Osteoblast (primary cell): Measurements from ENCODE around the gene RFXAP. TPM values are rescaled to one million over a fixed set of nuclear protein-coding genes. Genes with fewer than 3 reads are reported as not detected.

Source experiments
- DNase-seq: peaks from one replicate; pipeline ENCODE4 v3.0.0; 2011; ENCODE audit warnings: low spot score, mixed read lengths; ENCODE audit not compliant: insufficient read length; ENCODE audit errors: missing footprints
- H2AFZ ChIP-seq: 2 replicates; pipeline ENCODE4 v1.6.0; 2011; ENCODE audit warnings: mild to moderate bottlenecking, low read length
- H3K27ac ChIP-seq: 2 replicates; pipeline ENCODE4 v1.5.1; 2011; ENCODE audit warnings: mild to moderate bottlenecking, low read depth, low read length, moderate library complexity
- H3K27me3 ChIP-seq: 2 replicates; pipeline ENCODE4 v1.6.0; 2012; ENCODE audit warnings: mild to moderate bottlenecking, control low read depth, inconsistent platforms, low read length, moderate library complexity; ENCODE audit not compliant: insufficient read depth
- H3K36me3 ChIP-seq: 2 replicates; pipeline ENCODE4 v1.5.1; 2011; ENCODE audit warnings: mild to moderate bottlenecking, low read length, control low read depth, moderate library complexity; ENCODE audit not compliant: insufficient read depth
- H3K4me1 ChIP-seq: 2 replicates; pipeline ENCODE4 v1.5.1; 2011; ENCODE audit warnings: mild to moderate bottlenecking, low read length, control low read depth, moderate library complexity; ENCODE audit not compliant: insufficient read depth
- H3K4me2 ChIP-seq: 2 replicates; pipeline ENCODE4 v1.6.0; 2011; ENCODE audit warnings: mild to moderate bottlenecking, low read length; ENCODE audit not compliant: insufficient read depth
- H3K4me3 ChIP-seq: fragments of 200-600 bp; sonication (generic); 3 replicates; pipeline ENCODE4 v1.5.1; 2012; ENCODE audit warnings: mild to moderate bottlenecking, low read length, inconsistent platforms; ENCODE audit not compliant: insufficient read depth
- H3K79me2 ChIP-seq: 2 replicates; pipeline ENCODE4 v1.6.0; 2012; ENCODE audit warnings: mild to moderate bottlenecking, low read length, control low read depth, inconsistent platforms; ENCODE audit not compliant: insufficient read depth
- H3K9me3 ChIP-seq: 2 replicates; pipeline ENCODE4 v1.5.1; 2011; ENCODE audit warnings: low read depth, low read length, control low read depth
- H4K20me1 ChIP-seq: 2 replicates; pipeline ENCODE4 v1.6.0; 2012; ENCODE audit warnings: mild to moderate bottlenecking, low read length, control low read depth; ENCODE audit not compliant: insufficient read depth
- total RNA-seq: library from RNA; depleted of rRNA; stranded (reverse); fragments of >200 nt; gene quantifications from 2 replicates; pipeline ENCODE4 v1.2.3, GENCODE V29; 2012
- TF ChIP-seq, protein P1 (sequence below): IDR thresholded peaks from 2 replicates; pipeline ENCODE4 v1.5.1; 2011; ENCODE audit warnings: mild to moderate bottlenecking, low read depth, low read length, moderate library complexity; ENCODE audit errors: extremely low read depth

Gene RFXAP
- total RNA-seq, 1 donor: 2.9 TPM

GRCh38 chr13:36870050-36870692 is 51.1 kb downstream of the RFXAP start:
- H3K9me3 ChIP-seq: no peaks in the 10 kb centered on the region
- H3K36me3 ChIP-seq: peaks cover 3% of the 10 kb centered on the region
- TF ChIP-seq, protein P1, sequence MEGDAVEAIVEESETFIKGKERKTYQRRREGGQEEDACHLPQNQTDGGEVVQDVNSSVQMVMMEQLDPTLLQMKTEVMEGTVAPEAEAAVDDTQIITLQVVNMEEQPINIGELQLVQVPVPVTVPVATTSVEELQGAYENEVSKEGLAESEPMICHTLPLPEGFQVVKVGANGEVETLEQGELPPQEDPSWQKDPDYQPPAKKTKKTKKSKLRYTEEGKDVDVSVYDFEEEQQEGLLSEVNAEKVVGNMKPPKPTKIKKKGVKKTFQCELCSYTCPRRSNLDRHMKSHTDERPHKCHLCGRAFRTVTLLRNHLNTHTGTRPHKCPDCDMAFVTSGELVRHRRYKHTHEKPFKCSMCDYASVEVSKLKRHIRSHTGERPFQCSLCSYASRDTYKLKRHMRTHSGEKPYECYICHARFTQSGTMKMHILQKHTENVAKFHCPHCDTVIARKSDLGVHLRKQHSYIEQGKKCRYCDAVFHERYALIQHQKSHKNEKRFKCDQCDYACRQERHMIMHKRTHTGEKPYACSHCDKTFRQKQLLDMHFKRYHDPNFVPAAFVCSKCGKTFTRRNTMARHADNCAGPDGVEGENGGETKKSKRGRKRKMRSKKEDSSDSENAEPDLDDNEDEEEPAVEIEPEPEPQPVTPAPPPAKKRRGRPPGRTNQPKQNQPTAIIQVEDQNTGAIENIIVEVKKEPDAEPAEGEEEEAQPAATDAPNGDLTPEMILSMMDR: no peak
- H3K4me1 ChIP-seq: no peaks in the 10 kb centered on the region
- H3K79me2 ChIP-seq: no peaks in the 10 kb centered on the region
- no peaks in the 10 kb centered on the region for H4K20me1 ChIP-seq
- no peak overlapping the region for H3K27ac ChIP-seq
- H3K4me3 ChIP-seq: no peak overlapping the region
- H2AFZ ChIP-seq: no peak overlapping the region
- no peak for DNase-seq
- H3K27me3 ChIP-seq: no peaks in the 10 kb centered on the region
- no peak overlapping the region for H3K4me2 ChIP-seq

DNA sequence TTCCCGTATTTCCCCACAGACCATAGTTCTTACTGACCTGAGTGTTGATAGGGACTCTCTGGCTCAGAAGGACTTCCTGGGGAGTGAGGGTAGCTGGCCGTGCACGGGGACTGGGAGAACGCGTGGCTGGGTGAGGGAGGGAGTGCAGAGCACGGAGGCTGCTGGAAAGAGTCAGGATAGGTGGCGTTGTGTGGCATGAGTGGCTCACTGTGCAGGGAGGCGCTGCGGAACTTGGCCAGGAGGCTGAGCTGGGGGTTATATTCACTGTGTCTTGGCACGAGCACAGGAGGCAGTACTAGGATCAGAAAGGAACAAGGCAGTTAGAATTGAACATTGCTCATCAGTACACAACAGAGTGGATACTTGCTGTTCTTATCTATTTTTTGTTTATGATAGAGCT is 53.6 kb downstream of the RFXAP start:
- H2AFZ ChIP-seq: no peak overlapping the region

GRCh38 chr13:36875431-36875830 is 56.4 kb downstream of the RFXAP start:
- H3K36me3 ChIP-seq: peaks cover 3% of the 10 kb centered on the region
- H2AFZ ChIP-seq: no peak overlapping the region
- H3K4me1 ChIP-seq: no peaks in the 10 kb centered on the region
- no peak overlapping the region for H3K4me3 ChIP-seq
- no peaks in the 10 kb centered on the region for H3K27me3 ChIP-seq
- H3K79me2 ChIP-seq: no peaks in the 10 kb centered on the region
- H3K27ac ChIP-seq: no peak overlapping the region
- H3K4me2 ChIP-seq: no peak overlapping the region
- H4K20me1 ChIP-seq: no peaks in the 10 kb centered on the region
- H3K9me3 ChIP-seq: no peaks in the 10 kb centered on the region
- DNase-seq: no peak
- TF ChIP-seq, protein P1: no peak

More for the DNA sequence above, 53.6 kb downstream of the RFXAP start:
- Histone ChIP-seq H3K4me3 (no peak overlapping the region), H3K27me3 (no peaks in the 10 kb centered on the region), H3K9me3 (no peaks in the 10 kb centered on the region), H3K79me2 (no peaks in the 10 kb centered on the region), H3K36me3 (peaks cover 3% of the 10 kb centered on the region), H3K27ac (no peak overlapping the region), H4K20me1 (no peaks in the 10 kb centered on the region), H3K4me1 (no peaks in the 10 kb centered on the region), H3K4me2 (no peak overlapping the region)
- TF ChIP-seq, protein P1: no peak
- no peak for DNase-seq

DNA sequence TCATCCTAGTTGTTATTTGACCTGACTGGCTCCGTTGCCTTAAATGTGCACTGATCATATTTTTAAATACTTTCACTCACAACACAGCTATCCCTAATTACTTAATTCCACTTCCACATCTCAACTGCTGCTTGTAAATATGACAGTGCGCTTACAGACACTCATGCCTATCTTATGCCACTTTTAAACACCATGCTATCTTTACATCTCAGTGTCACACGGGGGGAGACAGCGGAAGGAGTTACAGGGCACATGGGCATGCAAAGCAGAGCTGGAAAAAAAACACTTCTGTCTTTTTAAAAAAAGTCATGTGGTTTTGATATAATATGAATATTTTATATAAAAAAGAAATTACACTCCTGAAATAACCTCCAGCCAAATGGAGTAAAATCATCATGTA is 56.9 kb downstream of the RFXAP start:
- DNase-seq: no peak
- H2AFZ ChIP-seq: no peak overlapping the region
- no peak overlapping the region for H3K27ac ChIP-seq
- H3K9me3 ChIP-seq: no peaks in the 10 kb centered on the region
- no peaks in the 10 kb centered on the region for H3K27me3 ChIP-seq
- TF ChIP-seq, protein P1: no peak
- no peaks in the 10 kb centered on the region for H4K20me1 ChIP-seq
- H3K36me3 ChIP-seq: peaks cover 3% of the 10 kb centered on the region
- H3K4me1 ChIP-seq: peaks cover under 1% of the 10 kb centered on the region
- no peak overlapping the region for H3K4me2 ChIP-seq
- H3K79me2 ChIP-seq: no peaks in the 10 kb centered on the region
- no peak overlapping the region for H3K4me3 ChIP-seq

Other genes starting within 250 kb of the RFXAP start
- gene SERTM1, start 145.2 kb upstream of the RFXAP start, total RNA-seq: not detected in 2 replicates
- 3.2 and 4.7 TPM in 2 replicates for gene SMAD9, start 101.0 kb downstream of the RFXAP start, total RNA-seq
- gene ALG5, start 180.1 kb downstream of the RFXAP start, total RNA-seq: 39.4 and 42.1 TPM in 2 replicates
- 25.7 and 28.6 TPM in 2 replicates for gene EXOSC8, start 181.6 kb downstream of the RFXAP start, total RNA-seq
- 53.6 and 60.1 TPM in 2 replicates for gene SUPT20H, start 240.5 kb downstream of the RFXAP start, total RNA-seq